Measurements from ENCODE around the gene VWA3A.

VWA3A gene

DNA sequence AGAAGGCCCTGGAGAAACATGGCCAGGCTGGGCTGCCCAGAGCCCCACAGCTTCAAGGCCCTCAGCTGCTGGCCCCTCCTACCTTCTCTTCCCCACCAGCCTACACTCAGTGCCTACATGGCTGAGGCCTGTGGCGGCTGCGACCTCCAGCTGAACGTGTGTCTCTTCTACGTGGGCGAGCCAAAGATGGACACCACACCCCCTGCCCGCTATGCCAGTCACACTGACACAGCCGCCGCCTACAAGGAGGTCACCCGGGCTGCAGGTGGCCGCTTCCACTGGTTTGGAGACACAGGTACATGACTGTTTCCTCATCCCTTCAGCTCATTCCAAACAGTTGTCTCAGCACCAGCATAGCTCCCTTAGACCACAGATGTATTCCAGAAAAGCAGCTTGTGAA lies 40.5 kb downstream of the VWA3A start:
- Histone ChIP-seq H3K27me3 (ENCODE audit: insufficient read depth, poor library complexity, severe bottlenecking) (no peaks in the 10 kb centered on the region), H3K27ac (replicated peaks) (no peak overlapping the region), H3K4me3 (replicated peaks; ENCODE audit: insufficient read depth, low read length) (no peak overlapping the region)
- TF ChIP-seq, protein P1, sequence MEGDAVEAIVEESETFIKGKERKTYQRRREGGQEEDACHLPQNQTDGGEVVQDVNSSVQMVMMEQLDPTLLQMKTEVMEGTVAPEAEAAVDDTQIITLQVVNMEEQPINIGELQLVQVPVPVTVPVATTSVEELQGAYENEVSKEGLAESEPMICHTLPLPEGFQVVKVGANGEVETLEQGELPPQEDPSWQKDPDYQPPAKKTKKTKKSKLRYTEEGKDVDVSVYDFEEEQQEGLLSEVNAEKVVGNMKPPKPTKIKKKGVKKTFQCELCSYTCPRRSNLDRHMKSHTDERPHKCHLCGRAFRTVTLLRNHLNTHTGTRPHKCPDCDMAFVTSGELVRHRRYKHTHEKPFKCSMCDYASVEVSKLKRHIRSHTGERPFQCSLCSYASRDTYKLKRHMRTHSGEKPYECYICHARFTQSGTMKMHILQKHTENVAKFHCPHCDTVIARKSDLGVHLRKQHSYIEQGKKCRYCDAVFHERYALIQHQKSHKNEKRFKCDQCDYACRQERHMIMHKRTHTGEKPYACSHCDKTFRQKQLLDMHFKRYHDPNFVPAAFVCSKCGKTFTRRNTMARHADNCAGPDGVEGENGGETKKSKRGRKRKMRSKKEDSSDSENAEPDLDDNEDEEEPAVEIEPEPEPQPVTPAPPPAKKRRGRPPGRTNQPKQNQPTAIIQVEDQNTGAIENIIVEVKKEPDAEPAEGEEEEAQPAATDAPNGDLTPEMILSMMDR (IDR thresholded peaks at IDR 0.05; ENCODE audit: insufficient read depth, low read length): no peak
- TF ChIP-seq SPI1 (IDR thresholded peaks at IDR 0.05; ENCODE audit: borderline replicate concordance, low read depth) (no peak), POLR2AphosphoS5 (IDR thresholded peaks at IDR 0.05; ENCODE audit: low read depth) (no peak), GABPA (IDR thresholded peaks at IDR 0.05; ENCODE audit: low read depth) (no peak)
- TF ChIP-seq, protein P2, sequence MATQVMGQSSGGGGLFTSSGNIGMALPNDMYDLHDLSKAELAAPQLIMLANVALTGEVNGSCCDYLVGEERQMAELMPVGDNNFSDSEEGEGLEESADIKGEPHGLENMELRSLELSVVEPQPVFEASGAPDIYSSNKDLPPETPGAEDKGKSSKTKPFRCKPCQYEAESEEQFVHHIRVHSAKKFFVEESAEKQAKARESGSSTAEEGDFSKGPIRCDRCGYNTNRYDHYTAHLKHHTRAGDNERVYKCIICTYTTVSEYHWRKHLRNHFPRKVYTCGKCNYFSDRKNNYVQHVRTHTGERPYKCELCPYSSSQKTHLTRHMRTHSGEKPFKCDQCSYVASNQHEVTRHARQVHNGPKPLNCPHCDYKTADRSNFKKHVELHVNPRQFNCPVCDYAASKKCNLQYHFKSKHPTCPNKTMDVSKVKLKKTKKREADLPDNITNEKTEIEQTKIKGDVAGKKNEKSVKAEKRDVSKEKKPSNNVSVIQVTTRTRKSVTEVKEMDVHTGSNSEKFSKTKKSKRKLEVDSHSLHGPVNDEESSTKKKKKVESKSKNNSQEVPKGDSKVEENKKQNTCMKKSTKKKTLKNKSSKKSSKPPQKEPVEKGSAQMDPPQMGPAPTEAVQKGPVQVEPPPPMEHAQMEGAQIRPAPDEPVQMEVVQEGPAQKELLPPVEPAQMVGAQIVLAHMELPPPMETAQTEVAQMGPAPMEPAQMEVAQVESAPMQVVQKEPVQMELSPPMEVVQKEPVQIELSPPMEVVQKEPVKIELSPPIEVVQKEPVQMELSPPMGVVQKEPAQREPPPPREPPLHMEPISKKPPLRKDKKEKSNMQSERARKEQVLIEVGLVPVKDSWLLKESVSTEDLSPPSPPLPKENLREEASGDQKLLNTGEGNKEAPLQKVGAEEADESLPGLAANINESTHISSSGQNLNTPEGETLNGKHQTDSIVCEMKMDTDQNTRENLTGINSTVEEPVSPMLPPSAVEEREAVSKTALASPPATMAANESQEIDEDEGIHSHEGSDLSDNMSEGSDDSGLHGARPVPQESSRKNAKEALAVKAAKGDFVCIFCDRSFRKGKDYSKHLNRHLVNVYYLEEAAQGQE (IDR thresholded peaks at IDR 0.05; ENCODE audit: insufficient replicate concordance, low read depth): no peak
- no peak for DNase-seq (ENCODE audit: low read depth in 1 of 2, low spot score in 1 of 2)

DNA sequence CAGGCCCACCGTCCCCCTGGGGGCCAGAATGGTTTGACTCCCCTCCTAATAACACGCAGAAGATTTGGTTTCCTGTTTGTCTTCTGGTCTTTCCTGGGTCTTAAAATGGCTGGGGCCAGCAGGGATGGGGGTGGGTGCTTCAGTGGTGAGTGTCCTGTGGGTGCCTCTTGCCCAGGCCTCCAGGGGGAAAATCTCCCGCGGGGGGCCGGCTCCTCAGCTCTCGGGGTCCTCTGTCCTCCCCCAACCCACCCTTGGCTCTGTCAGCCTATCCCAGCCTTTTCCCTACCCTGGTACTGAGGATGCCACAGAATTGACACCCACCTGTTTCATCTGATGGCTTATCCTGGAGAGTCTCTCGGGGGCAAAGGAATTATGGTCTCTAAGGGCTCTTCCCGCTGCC lies 46.1 kb downstream of the VWA3A start:
- TF ChIP-seq GABPA (IDR thresholded peaks at IDR 0.05; ENCODE audit: low read depth): no peak
- no peak for TF ChIP-seq POLR2AphosphoS5 (IDR thresholded peaks at IDR 0.05; ENCODE audit: low read depth)
- TF ChIP-seq, protein P2 (IDR thresholded peaks at IDR 0.05; ENCODE audit: insufficient replicate concordance, low read depth): no peak
- TF ChIP-seq SPI1 (IDR thresholded peaks at IDR 0.05; ENCODE audit: borderline replicate concordance, low read depth): no peak
- TF ChIP-seq, protein P1 (IDR thresholded peaks at IDR 0.05; ENCODE audit: insufficient read depth, low read length): no peak
- no peak for DNase-seq (ENCODE audit: low read depth in 1 of 2, low spot score in 1 of 2)
- Histone ChIP-seq H3K27ac (replicated peaks) (no peak overlapping the region), H3K4me3 (replicated peaks; ENCODE audit: insufficient read depth, low read length) (no peak overlapping the region), H3K27me3 (ENCODE audit: insufficient read depth, poor library complexity, severe bottlenecking) (no peaks in the 10 kb centered on the region)

- DNase-seq (ENCODE audit: low read depth in 1 of 2, low spot score in 1 of 2): no peak
- TF ChIP-seq, protein P1 (IDR thresholded peaks at IDR 0.05; ENCODE audit: insufficient read depth, low read length): no peak
- TF ChIP-seq GABPA (IDR thresholded peaks at IDR 0.05; ENCODE audit: low read depth) (no peak), SPI1 (IDR thresholded peaks at IDR 0.05; ENCODE audit: borderline replicate concordance, low read depth) (no peak), POLR2AphosphoS5 (IDR thresholded peaks at IDR 0.05; ENCODE audit: low read depth) (no peak)
- TF ChIP-seq, protein P2 (IDR thresholded peaks at IDR 0.05; ENCODE audit: insufficient replicate concordance, low read depth): no peak
- Histone ChIP-seq H3K4me3 (replicated peaks; ENCODE audit: insufficient read depth, low read length) (no peak overlapping the region), H3K27ac (replicated peaks) (no peak overlapping the region), H3K27me3 (ENCODE audit: insufficient read depth, poor library complexity, severe bottlenecking) (no peaks in the 10 kb centered on the region)
These were observed 46.7 kb downstream of the VWA3A start for GRCh38 chr16:22139008-22139407.

Data from HL-60 (cell line).